A172 (cell line): ENCODE results near the gene KANK3. TPM values are rescaled to one million over a fixed set of nuclear protein-coding genes. Genes with fewer than 3 reads are reported as not detected.
"Not testable (repeated sequence)": the region's sequence is repeated elsewhere in the genome, so short reads cannot be mapped to it uniquely, and the experiment has no call there.

ENCODE experiments used
- DNase-seq: peaks from one replicate; pipeline ENCODE4 v3.0.0-alpha.2; 2015; ENCODE audit warnings: low spot score
- total RNA-seq: library from RNA; depleted of rRNA; stranded (reverse); fragments of >200 nt; shearing (Covaris generic); gene quantifications from 2 replicates; pipeline ENCODE4 v1.2.3, GENCODE V29; 2014

KANK3 gene
- total RNA-seq, 1 experiment from 2014 or later: 1.2 TPM

DNA sequence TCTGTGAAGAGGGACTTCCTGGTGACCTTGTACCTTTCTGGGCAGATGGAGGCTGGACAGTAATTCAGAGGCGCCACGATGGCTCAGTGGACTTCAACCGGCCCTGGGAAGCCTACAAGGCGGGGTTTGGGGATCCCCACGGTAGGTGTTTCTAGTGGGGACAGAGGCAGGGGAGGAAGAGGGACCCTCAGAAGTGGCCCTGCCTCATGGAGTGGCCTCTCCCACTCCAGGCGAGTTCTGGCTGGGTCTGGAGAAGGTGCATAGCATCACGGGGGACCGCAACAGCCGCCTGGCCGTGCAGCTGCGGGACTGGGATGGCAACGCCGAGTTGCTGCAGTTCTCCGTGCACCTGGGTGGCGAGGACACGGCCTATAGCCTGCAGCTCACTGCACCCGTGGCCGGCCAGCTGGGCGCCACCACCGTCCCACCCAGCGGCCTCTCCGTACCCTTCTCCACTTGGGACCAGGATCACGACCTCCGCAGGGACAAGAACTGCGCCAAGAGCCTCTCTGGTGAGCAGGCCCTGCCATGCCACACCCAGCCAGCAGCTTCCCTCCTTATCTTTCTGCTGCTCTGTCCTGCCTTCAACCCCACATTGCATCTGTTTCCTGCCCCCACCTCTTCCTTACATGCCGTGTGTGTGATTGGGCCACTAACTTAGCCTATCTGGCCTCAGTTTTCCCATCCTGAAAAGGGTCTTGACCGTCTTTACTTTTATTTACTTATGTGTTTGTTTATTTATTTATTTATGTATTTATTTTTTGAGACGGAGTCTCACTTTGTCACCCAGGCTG lies 28.1 kb upstream of the KANK3 start:
- no peak for DNase-seq

GRCh38 chr19:8370176-8371010 lies 27.3 kb upstream of the KANK3 start:
- no peak for DNase-seq

- peak; percentile 98 for DNase-seq
Measured at GRCh38 chr19:8367327-8368001, 24.4 kb upstream of the KANK3 start.

DNA sequence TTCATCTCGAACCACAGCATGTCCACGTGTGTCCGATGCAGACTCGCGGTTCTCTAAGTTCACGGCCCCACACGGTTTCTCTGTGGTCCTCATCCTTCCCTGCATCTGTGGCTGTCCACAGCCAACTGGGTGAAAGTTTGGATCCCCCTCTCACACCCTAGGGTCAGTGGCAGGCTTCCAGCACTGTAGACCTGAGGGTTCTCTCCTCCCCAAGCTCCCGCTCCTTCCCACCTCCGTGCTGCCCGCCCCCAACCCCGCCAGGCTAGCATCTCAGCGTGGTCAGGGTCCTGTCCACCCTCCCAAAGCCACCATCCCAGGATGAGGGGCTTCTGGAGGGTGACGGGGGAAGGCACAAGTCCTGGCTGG lies 23.9 kb upstream of the KANK3 start:
- DNase-seq: no peak

DNA sequence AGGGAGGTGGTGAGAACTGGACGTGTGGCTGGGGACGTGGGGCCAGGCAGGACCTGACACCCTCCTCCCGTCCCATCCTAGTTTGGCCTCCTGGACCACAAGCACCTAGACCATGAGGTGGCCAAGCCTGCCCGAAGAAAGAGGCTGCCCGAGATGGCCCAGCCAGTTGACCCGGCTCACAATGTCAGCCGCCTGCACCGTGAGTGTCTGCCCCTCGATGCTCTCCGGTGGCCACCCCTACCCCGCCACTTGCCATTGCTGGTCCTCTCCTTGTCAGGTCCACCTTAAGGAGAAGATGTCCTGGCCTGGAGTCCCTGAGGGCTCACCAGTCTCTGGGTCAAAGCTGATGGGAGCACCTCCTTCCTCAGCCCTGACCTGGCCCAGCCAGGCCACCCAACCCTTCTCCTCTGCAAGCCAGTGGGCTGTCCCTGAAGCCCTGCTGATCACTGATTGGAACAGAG lies 23.1 kb upstream of the KANK3 start:
- DNase-seq: no peak

GRCh38 chr19:8363803-8364771 lies 21.0 kb upstream of the KANK3 start, which contains the start of gene ANGPTL4:
ANGPTL4 (plus strand) TSS chr19:8364155; CDS start chr19:8364322, 167 bp downstream.
- DNase-seq: no peak

DNA sequence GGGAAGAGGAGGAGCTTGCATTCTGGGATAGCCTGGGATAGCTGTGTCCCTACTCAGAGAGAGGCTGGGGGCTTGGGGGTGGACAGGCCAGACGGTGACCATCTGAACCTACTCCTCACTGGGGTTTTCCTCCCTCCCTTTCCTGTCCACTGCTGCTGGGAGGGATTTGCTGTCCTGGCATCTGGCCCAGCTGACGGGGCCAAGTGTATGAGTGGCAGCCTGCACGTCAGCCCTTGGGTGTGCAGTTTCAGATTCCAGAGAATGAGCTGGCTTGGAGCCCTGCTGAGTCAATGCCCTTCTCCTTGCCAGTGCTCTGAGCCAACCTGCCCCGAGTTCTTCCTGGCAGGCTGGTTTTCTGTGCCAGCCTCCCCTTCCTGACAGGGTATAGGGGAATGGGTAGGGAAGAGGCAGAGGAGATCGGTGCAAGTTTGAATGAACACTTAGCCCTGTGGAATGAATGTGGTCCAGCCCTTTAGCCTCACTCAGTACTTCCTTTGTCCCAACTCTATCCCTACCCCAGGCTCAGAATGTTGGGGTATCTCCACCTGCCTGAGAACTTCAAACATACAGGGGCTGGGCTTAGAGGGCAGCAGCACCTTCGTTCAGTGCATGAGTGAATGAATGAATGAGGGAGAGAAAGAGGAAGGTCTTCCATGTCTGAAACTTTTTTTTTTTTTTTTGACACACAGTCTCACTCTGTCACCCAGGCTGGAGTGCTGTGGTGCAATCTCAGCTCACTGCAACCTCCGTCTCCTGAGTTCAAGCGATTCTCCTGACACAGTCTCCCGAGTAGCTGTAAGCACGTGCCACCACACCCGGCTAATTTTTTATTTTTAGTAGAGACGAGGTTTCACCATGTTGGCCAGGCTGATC lies 19.1 kb upstream of the KANK3 start:
- peak; percentile 100 for DNase-seq

DNA sequence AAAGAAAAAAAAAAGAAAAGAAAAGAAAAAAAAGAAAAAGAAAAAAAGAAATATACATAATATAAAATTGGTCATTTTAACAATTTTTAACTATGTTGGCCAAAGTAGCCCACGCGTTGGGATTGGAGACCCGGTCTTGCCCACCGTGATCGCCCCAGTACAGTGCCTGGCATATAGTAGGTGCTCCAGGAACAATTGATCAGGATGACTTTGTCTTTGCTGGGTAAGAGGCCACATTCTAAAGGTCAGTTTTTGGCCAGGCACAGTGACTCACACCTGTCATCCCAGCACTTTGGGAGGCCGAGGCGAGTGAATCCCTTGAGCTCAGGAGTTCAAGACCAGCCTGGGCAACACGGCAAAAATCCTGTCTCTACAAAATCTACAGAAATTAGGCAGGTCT lies 17.1 kb upstream of the KANK3 start:
- DNase-seq: no peak

DNA sequence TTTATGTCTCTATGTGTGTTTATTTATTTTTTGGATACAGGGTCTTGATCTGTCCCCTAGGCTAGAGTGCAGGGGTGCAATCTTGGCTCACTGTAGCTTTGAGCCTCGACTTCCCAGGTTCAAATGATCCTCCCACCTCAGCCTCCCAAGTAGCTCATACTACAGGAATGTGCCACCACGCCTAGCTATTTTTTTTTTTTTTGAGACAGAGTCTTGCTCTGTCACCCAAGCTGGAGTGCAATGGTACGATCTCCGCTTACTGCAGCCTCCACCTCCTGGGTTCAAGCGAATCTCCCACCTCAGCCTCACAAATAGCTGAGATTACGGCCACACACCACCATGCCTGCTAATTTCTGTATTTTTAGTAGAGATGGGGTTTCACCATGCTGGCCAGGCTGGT lies 15.9 kb upstream of the KANK3 start:
- no peak for DNase-seq

DNA sequence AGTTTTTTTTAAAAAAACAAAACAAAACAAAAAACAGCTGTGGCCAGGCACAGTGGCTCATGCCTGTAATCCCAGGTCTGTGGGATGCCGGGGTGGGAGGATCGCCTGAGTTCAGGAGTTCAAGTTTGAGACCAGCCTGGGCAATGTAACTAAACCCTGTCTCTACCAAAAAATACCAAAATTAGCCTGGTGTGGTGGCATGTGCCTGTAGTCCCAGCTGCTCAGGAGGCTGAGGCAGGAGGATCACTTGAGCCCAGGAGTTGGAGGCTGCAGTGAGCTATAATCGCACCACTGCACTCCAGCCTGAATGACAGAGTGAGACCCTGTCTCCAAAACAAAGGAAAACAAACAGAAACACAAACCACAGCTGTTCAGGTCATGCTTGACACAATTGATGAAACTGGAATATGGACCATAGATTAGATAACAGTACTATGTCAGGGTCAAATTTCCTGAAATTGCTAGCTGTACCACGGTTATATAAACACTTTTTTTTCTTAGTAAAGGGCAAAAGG lies 14.0 kb upstream of the KANK3 start:
- DNase-seq: no peak

GRCh38 chr19:8355631-8356402 lies 12.8 kb upstream of the KANK3 start:
- DNase-seq: peak; percentile 99

DNA sequence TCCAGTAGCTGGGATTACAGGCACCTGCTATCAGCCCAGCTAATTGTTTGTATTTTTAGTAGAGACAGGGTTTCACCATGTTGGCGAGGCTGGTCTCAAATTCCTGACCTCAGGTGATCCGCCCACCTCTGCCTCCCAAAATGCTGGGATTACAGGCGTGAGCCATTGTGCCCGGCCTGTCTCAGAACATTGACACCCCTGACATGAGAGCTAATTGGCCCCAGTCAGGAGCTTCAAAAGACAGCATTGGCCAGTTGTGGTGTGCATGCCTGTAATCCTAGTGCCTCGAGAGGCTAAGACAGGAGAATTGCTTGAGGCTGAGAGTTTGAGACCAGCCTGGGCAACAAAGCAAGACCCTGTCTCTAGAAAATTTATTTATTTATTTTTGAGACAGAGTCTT lies 9.8 kb upstream of the KANK3 start:
- DNase-seq: not testable (repeated sequence)

DNA sequence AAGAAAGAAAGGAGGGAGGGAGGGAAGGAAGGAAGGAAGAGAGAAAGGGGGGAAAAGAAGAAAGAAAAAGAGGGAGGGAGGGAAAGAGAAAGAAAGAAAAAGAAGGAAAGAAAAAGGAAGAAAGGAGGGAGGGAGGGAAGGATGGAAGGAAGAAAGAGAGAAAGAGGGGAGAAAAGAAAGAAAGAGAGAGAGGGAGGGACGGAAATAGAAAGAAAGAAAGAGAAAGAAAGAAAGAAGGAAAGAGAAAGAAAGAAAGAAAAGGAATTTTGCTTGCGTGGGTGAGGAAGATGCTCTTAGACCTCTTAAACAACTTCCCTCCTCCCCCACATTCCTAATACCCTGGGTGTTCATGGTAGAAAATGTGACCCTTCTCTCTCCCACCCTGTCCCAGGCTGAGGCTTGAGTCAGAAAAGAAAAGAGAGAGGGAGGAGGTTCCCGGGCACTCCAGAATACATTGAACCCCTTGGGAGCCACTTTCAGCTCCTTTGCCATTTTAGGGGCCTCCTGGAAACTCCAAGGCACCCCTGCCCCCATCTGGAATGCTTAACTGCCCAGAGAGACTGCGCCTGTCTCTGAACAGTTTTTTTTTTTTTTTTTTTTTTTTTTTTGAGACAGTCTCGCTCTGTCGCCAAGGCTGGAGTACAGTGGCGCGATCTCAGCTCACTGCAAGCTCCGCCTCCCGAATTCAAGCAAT lies 9.2 kb upstream of the KANK3 start:
- DNase-seq: no peak

DNA sequence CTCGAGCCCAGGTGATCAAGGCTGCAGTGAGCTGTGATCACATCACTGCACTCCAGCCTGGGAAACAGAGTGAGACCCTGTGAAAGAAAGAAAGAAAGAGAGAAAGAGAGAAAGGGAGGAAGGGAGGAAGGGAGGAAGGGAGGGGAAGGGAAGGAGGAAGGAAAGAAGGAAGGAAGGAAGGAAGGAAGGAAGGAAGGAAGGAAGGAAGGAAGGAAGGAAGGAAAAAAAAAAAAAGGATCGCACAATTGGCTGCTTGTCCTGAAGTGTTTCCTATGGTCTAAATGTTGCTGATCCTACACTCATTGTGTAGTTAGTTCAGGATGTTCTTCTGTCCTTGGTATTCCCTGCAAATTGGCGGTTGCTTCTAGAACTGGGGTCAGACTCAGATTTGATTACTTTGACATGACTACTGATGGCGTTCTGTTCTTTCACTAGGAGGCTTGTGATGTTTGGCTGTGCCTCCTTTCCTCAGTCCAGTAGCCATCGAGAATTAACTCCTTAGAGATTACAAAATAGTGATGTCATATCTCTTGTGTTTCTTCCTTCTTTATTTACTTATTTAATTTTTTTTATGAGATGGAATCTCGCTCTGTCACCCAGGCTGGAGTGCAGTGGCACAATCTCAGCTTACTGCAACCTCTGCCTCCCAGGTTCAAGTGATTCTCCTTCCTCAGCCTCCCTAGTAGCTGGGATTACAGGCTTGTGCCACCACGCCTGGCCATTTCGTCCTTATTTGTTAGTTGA lies 6.7 kb upstream of the KANK3 start:
- DNase-seq: not testable (repeated sequence)

DNA sequence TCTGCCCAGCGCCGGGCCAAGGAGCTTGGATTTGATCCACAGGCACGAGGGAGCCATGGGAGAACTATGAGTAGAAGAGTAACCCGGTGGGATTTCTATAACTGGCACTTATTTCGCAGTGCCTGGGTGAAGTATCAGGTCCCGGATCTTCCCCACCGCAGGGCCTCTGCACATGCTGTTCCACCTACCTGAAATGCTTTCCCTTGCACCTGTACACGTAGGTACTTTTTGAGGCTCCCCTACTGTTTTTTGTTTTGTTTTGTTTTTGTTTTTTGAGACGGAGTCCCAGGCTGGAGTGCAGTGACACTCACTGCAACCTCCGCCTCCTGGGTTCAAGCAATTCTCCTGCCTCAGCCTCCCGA lies 402 bp upstream of the KANK3 start:
- no peak for DNase-seq

DNA sequence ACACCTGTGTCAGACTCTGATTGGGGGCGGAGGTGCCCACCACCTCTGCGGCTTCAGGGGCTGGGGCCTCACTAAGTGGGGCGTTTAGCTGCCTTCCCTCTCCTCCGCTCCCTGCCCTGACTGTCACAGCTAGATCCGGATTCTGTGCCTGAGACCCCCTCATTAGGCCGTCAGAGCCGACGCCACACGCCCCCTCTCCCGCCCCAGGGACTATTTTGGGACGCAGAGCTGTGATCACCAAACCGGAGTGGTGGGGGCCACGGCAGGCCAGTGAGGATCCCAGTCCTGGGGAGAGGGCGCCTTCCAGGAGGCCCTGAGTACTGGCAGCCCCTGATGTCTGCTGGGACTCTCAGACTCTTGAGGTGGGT lies 762 bp downstream of the KANK3 start:
- DNase-seq: no peak

GRCh38 chr19:8341504-8341903 lies 1.6 kb downstream of the KANK3 start:
- not testable (repeated sequence) for DNase-seq
